ENCODE results near the gene NELL1.

GRCh38 chr11:21372672-21373071 is 703.3 kb downstream of the NELL1 start:
- TF ChIP-seq PPARA (CRISPR knock-in tag; IDR thresholded peaks at IDR 0.05; ENCODE audit: borderline replicate concordance) (no peak), ESRRG (CRISPR knock-in tag; IDR thresholded peaks at IDR 0.05) (no peak), PATZ1 (CRISPR knock-in tag; IDR thresholded peaks at IDR 0.05; ENCODE audit: borderline replicate concordance) (no peak), ZFP3 (CRISPR knock-in tag; IDR thresholded peaks at IDR 0.05) (no peak)

Data from SK-N-SH treated with all-trans-retinoic acid at 6 μM for 48 hours (cell line).